MM.1S (cell line): ENCODE measurements around the gene FANCE.
"Not testable (repeated sequence)": the region's sequence is repeated elsewhere in the genome, so short reads cannot be mapped to it uniquely, and the experiment has no call there.

Experiments
- DNase-seq: peaks from one replicate; pipeline ENCODE4 v3.0.0-alpha.2; 2015
- H2AFZ ChIP-seq: fragments of 300-600 bp; sonication (generic); 2 replicates; pipeline ENCODE4 v1.6.0; 2016; ENCODE audit warnings: antibody characterized with exemption, low read length
- H3F3A ChIP-seq: fragments of 300-600 bp; sonication (generic); 2 replicates; pipeline ENCODE4 v1.6.1; 2016; ENCODE audit warnings: mild to moderate bottlenecking, antibody characterized with exemption, low read length, moderate library complexity, mixed read lengths; ENCODE audit not compliant: insufficient read depth
- H3K27ac ChIP-seq: fragments of 300-600 bp; sonication (generic); 2 replicates; pipeline ENCODE4 v1.5.1; 2016; ENCODE audit warnings: mild to moderate bottlenecking, low read length
- H3K27me3 ChIP-seq: fragments of 300-600 bp; sonication (generic); replicated peaks from 2 replicates; pipeline ENCODE4 v1.6.0; 2016; ENCODE audit warnings: low read length; ENCODE audit not compliant: insufficient read depth
- H3K36me3 ChIP-seq: fragments of 300-600 bp; sonication (generic); replicated peaks from 2 replicates; pipeline ENCODE4 v1.6.1; 2016; ENCODE audit warnings: mild to moderate bottlenecking, low read length, mixed read lengths; ENCODE audit not compliant: insufficient read depth
- H3K4me1 ChIP-seq: fragments of 300-600 bp; sonication (generic); 2 replicates; pipeline ENCODE4 v1.6.1; 2016; ENCODE audit warnings: low read length, mixed read lengths
- H3K4me2 ChIP-seq: fragments of 300-600 bp; sonication (generic); 2 replicates; pipeline ENCODE4 v1.6.0; 2016; ENCODE audit warnings: low read depth, low read length
- H3K4me3 ChIP-seq: fragments of 300-600 bp; sonication (generic); 2 replicates; pipeline ENCODE4 v1.5.1; 2016; ENCODE audit warnings: low read length, mixed read lengths
- H3K79me2 ChIP-seq: fragments of 300-600 bp; sonication (generic); 2 replicates; pipeline ENCODE4 v1.6.1; 2016; ENCODE audit warnings: mixed run types, low read length, mixed read lengths
- H3K9ac ChIP-seq: fragments of 300-600 bp; sonication (generic); 2 replicates; pipeline ENCODE4 v1.6.1; 2016; ENCODE audit warnings: low read length, mixed read lengths
- H3K9me2 ChIP-seq: fragments of 300-600 bp; sonication (generic); replicated peaks from 2 replicates; pipeline ENCODE4 v1.6.1; 2016; ENCODE audit warnings: mild to moderate bottlenecking, low read length, mixed read lengths; ENCODE audit not compliant: insufficient read depth
- H3K9me3 ChIP-seq: fragments of 300-600 bp; sonication (generic); replicated peaks from 2 replicates; pipeline ENCODE4 v1.6.1; 2016; ENCODE audit warnings: mild to moderate bottlenecking, low read length, mixed read lengths; ENCODE audit not compliant: insufficient read depth
- H4K20me1 ChIP-seq: fragments of 300-600 bp; sonication (generic); 2 replicates; pipeline ENCODE4 v1.6.1; 2016; ENCODE audit warnings: mild to moderate bottlenecking, low read length, moderate library complexity, mixed read lengths; ENCODE audit not compliant: insufficient read depth
- CTCF ChIP-seq: fragments of 300-600 bp; sonication (generic); IDR thresholded peaks from 2 replicates; pipeline ENCODE4 v1.5.1; 2016; ENCODE audit warnings: antibody characterized with exemption, low read length, mixed read lengths
- EZH2 ChIP-seq: fragments of 300-600 bp; sonication (generic); optimal IDR thresholded peaks from 2 replicates; pipeline ENCODE3; 2017; ENCODE audit warnings: low read depth, mild to moderate bottlenecking, antibody characterized with exemption, low read length, mixed read lengths
- EZH2phosphoT487 ChIP-seq: fragments of 300-600 bp; sonication (generic); IDR thresholded peaks from 2 replicates; pipeline ENCODE4 v1.6.1; 2018; ENCODE audit warnings: antibody characterized with exemption, low read length

FANCE gene

GRCh38 chr6:35512006-35512405, 59.9 kb downstream of the FANCE start:
- Histone ChIP-seq H3K27me3 (no peaks in the 10 kb centered on the region; the same call in 1 of the 2 replicates), H3K27ac (no peak overlapping the region), H2AFZ (no peak overlapping the region), H4K20me1 (no peaks in the 10 kb centered on the region), H3K4me1 (no peaks in the 10 kb centered on the region), H3K36me3 (no peaks in the 10 kb centered on the region), H3K9me3 (no peaks in the 10 kb centered on the region), H3K4me2 (no peak overlapping the region), H3K79me2 (no peaks in the 10 kb centered on the region), H3K9ac (no peak overlapping the region), H3K4me3 (no peak overlapping the region), H3K9me2 (no peaks in the 10 kb centered on the region), H3F3A (no peaks in the 10 kb centered on the region)
- DNase-seq, result no peak
- TF ChIP-seq CTCF, result no peak
- TF ChIP-seq EZH2phosphoT487, result no peak
- no peak for TF ChIP-seq EZH2

GRCh38 chr6:35512740-35513139, 60.6 kb downstream of the FANCE start, which contains the start of gene TULP1:
TSS of gene TULP1 (minus strand) at chr6:35512896. CDS start at chr6:35512858, 38 bp downstream.
- Histone ChIP-seq H2AFZ (no peak within 1 kb of the TSS), H3K27me3 (no peaks in the 10 kb centered on the region; the same call in 1 of the 2 replicates), H4K20me1 (no peaks in the 10 kb centered on the region), H3K9me3 (no peaks in the 10 kb centered on the region), H3F3A (no peaks in the 10 kb centered on the region), H3K79me2 (no peaks in the 10 kb centered on the region), H3K36me3 (no peaks in the 10 kb centered on the region), H3K27ac (no peak within 1 kb of the TSS), H3K4me2 (no peak within 1 kb of the TSS), H3K4me1 (no peaks in the 10 kb centered on the region), H3K9ac (no peak within 1 kb of the TSS), H3K9me2 (no peaks in the 10 kb centered on the region), H3K4me3 (no peak within 1 kb of the TSS)
- DNase-seq, result no peak
- TF ChIP-seq CTCF (no peak), EZH2phosphoT487 (no peak), EZH2 (no peak)

DNA sequence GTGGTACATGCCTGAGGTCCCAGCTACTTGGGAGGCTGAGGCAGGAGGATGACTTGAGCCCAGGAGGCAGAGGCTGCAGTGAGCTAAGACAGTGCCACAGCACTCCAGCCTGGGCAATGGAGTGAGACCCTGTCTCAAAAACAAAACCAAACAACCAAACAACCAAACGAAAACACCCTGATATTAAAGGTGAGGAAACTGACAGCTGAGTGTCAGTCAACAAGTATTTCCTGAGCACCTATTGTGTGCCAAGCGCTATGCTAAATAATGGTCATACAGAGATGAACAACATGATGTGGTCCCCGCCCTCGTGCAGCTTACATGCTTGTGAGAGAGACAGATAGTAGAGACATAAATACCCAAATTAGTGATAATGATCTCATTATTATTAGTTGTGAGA, 62.4 kb downstream of the FANCE start:
- H3K4me3 ChIP-seq, result no peak overlapping the region
- H3K9ac ChIP-seq, result no peak overlapping the region
- no peaks in the 10 kb centered on the region for H3F3A ChIP-seq
- no peaks in the 10 kb centered on the region for H3K36me3 ChIP-seq
- H3K4me1 ChIP-seq, result no peaks in the 10 kb centered on the region
- no peak for TF ChIP-seq EZH2phosphoT487
- TF ChIP-seq EZH2, result no peak
- no peak for TF ChIP-seq CTCF
- no peak overlapping the region for H3K27ac ChIP-seq
- H3K9me2 ChIP-seq, result no peaks in the 10 kb centered on the region
- no peaks in the 10 kb centered on the region for H3K79me2 ChIP-seq
- DNase-seq, result no peak
- H3K4me2 ChIP-seq, result no peak overlapping the region
- no peak overlapping the region for H2AFZ ChIP-seq
- no peaks in the 10 kb centered on the region for H3K9me3 ChIP-seq
- no peaks in the 10 kb centered on the region; the same call in 1 of the 2 replicates for H3K27me3 ChIP-seq
- no peaks in the 10 kb centered on the region for H4K20me1 ChIP-seq

DNA sequence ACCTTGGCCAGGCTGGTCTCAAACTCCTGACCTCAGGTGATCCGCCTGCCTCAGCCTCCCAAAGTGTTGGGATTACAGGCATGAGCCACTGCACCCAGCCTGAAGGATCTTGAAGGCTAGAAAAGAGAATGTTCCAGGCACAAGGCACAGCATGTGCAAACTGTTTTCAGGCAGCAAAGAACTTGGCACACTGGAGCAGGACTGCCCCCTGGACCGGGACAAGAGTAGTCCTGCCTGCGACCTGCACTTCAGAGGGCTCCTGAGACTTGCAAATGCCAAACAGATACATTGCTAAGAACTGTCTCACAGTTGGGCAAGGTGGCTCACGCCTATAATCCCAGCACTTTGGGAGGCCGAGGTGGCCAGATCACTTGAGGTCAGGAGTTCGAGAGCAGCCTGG, 63.8 kb downstream of the FANCE start:
- H3K4me3 ChIP-seq, DNase-seq, H4K20me1 ChIP-seq: not testable (repeated sequence)

More for the DNA sequence above, 63.8 kb downstream of the FANCE start:
- H3F3A ChIP-seq, H3K9ac ChIP-seq, H3K27me3 ChIP-seq, H3K4me1 ChIP-seq, H3K9me2 ChIP-seq, H3K36me3 ChIP-seq, H3K27ac ChIP-seq, H3K79me2 ChIP-seq, H3K4me2 ChIP-seq, H2AFZ ChIP-seq, H3K9me3 ChIP-seq: not testable (repeated sequence)
